Liver (tissue), 9 donors: Measurements from ENCODE around the gene CLMN. TPM values are rescaled to one million over a fixed set of nuclear protein-coding genes. Genes with fewer than 3 reads are reported as not detected.

Source experiments
- DNase-seq: peaks from one replicate; pipeline ENCODE4 v3.0.0-alpha.2; 2017; ENCODE audit warnings: low spot score
- H3K27ac ChIP-seq, 2 donors: one replicate each; pipeline ENCODE4 v1.7.0; 2013; ENCODE audit warnings: inconsistent platforms in 2 of 2, low read length in 2 of 2, control low read depth in 1 of 2, low read depth in 1 of 2, mild to moderate bottlenecking in 1 of 2
- H3K27me3 ChIP-seq, 4 donors: one replicate each; pipeline versions ENCODE4 v1.6.1 to v1.7.0; 2013; ENCODE audit warnings: low read length in 3 of 4, inconsistent platforms in 1 of 4, mild to moderate bottlenecking in 1 of 4, moderate library complexity in 1 of 4; ENCODE audit not compliant: control insufficient read depth in 4 of 4, insufficient read depth in 4 of 4
- H3K36me3 ChIP-seq, 4 donors: one replicate each; pipeline versions ENCODE4 v1.6.1 to v1.7.0; 2013; ENCODE audit warnings: low read length in 3 of 4, mild to moderate bottlenecking in 3 of 4, low read depth in 1 of 4, moderate library complexity in 1 of 4; ENCODE audit not compliant: control insufficient read depth in 4 of 4, insufficient read depth in 3 of 4
- H3K4me1 ChIP-seq, 4 donors: one replicate each; pipeline versions ENCODE4 v1.6.1 to v1.7.0; 2013; ENCODE audit warnings: low read length in 3 of 4, mild to moderate bottlenecking in 3 of 4, moderate library complexity in 1 of 4; ENCODE audit not compliant: control insufficient read depth in 4 of 4, insufficient read depth in 4 of 4
- H3K4me3 ChIP-seq, 3 donors: one replicate each; pipeline versions ENCODE4 v1.6.1 to v1.7.0; 2013; ENCODE audit warnings: low read length in 3 of 3, control low read depth in 1 of 3, low read depth in 1 of 3, mild to moderate bottlenecking in 1 of 3
- H3K9ac ChIP-seq, 2 donors: one replicate each; pipeline ENCODE4 v1.7.0; 2013; ENCODE audit warnings: low read length in 2 of 2, mild to moderate bottlenecking in 2 of 2, moderate library complexity in 2 of 2, control low read depth in 1 of 2, low read depth in 1 of 2
- H3K9me3 ChIP-seq, 4 donors: one replicate each; pipeline versions ENCODE4 v1.6.1 to v1.7.0; 2013; ENCODE audit warnings: low read length in 3 of 4; ENCODE audit not compliant: control insufficient read depth in 4 of 4
- CTCF ChIP-seq: fragments of 150-350 bp; IDR thresholded peaks from 2 replicates; pipeline ENCODE4 v1.5.1; 2017; ENCODE audit warnings: improper control_type of control experiment, low read depth, low read length; ENCODE audit not compliant: missing input control
- EGR1 ChIP-seq, 2 donors: IDR thresholded peaks; 2 replicates each; pipeline ENCODE4 v1.6.1; 2016 to 2018; ENCODE audit warnings: antibody characterized with exemption in 2 of 2, low read depth in 2 of 2
- FOXA1 ChIP-seq: IDR thresholded peaks from 2 replicates; pipeline ENCODE4 v1.6.1; 2016; ENCODE audit warnings: antibody characterized with exemption
- FOXA2 ChIP-seq: IDR thresholded peaks from 2 replicates; pipeline ENCODE4 v1.6.1; 2016; ENCODE audit warnings: antibody characterized with exemption
- HNF4A ChIP-seq, 2 donors: conservative IDR thresholded peaks; 2 replicates each; pipeline ENCODE4 v1.6.1; 2016; ENCODE audit warnings: antibody characterized with exemption in 2 of 2, mild to moderate bottlenecking in 2 of 2
- HNF4G ChIP-seq: IDR thresholded peaks from 2 replicates; pipeline ENCODE4 v1.6.1; 2016; ENCODE audit warnings: antibody characterized with exemption
- JUND ChIP-seq, 2 donors: IDR thresholded peaks; 2 replicates each; pipeline ENCODE4 v1.6.1; 2016; ENCODE audit warnings: antibody characterized with exemption in 2 of 2
- MAX ChIP-seq: IDR thresholded peaks from 2 replicates; pipeline ENCODE4 v1.6.1; 2016; ENCODE audit warnings: antibody characterized with exemption
- NR2F2 ChIP-seq: IDR thresholded peaks from 2 replicates; pipeline ENCODE4 v1.6.1; 2016; ENCODE audit warnings: antibody characterized with exemption
- REST ChIP-seq: IDR thresholded peaks from 2 replicates; pipeline ENCODE4 v1.6.1; 2016; ENCODE audit warnings: antibody characterized with exemption, mild to moderate bottlenecking
- RXRA ChIP-seq, 2 donors: IDR thresholded peaks; 2 replicates each; pipeline ENCODE4 v1.6.1; 2017 to 2018; ENCODE audit warnings: antibody characterized with exemption in 2 of 2, mild to moderate bottlenecking in 1 of 2
- TAF1 ChIP-seq: conservative IDR thresholded peaks from 2 replicates; pipeline ENCODE4 v1.6.1; 2016; ENCODE audit warnings: antibody characterized with exemption, mild to moderate bottlenecking
- YY1 ChIP-seq: IDR thresholded peaks from 2 replicates; pipeline ENCODE4 v1.6.1; 2016; ENCODE audit warnings: antibody characterized with exemption, mild to moderate bottlenecking
- ZBTB33 ChIP-seq: IDR thresholded peaks from 2 replicates; pipeline ENCODE4 v1.6.1; 2016; ENCODE audit warnings: antibody characterized with exemption
- WGBS: extraction: QIAGEN DNeasy Blood & Tissue Kit; methylation state at CpG from one replicate; pipeline ENCODE4 v1.1.7; 2013; 5-methylcytosine and 5-hydroxymethylcytosine counted together
- polyA plus RNA-seq, 2 donors: library from polyadenylated mRNA; stranded (reverse) in 1 of 2; unstranded in 1 of 2; fragments of 200-250 nt in 1 of 2; fragments of >200 nt in 1 of 2; fragmentation: Nextera tagmentation in 1 of 2; extraction: Ambion mirVana in 1 of 2; gene quantifications; one replicate each; pipeline versions ENCODE4 v1.2.1 to v1.2.3, GENCODE V29; 2013 to 2015
- total RNA-seq, 2 donors: library from RNA; depleted of rRNA; stranded (reverse); fragments of >200 nt; gene quantifications; one replicate each; pipeline ENCODE4 v1.2.3, GENCODE V29; 2014
- donor health status: healthy.
- donor health status: healthy.
- donor health status: healthy.
- donor health status: healthy.
- donor health status: healthy.

Gene CLMN
- total and polyA plus RNA-seq, 4 donors, result 6.0 to 41.1 (median 24.1) TPM

- Histone ChIP-seq H3K9me3 (no peaks in the 10 kb centered on the region), H3K4me1 (peaks cover 9 to 33% (median 24%) of the 10 kb centered on the region in 4 donors), H3K27me3 (no peaks in the 10 kb centered on the region), H3K27ac (peak overlapping the region; percentile 39 to 60), H3K4me3 (peak overlapping the region in 1 of 3 donors; percentile 74), H3K36me3 (no peaks in the 10 kb centered on the region), H3K9ac (peak overlapping the region in 1 of 2 donors; percentile 16)
- 30% methylated on average over 32 of the region's 32 CpGs for WGBS
- TF ChIP-seq FOXA1 (no peak), TAF1 (no peak), ZBTB33 (no peak), CTCF (no peak), NR2F2 (no peak), REST (no peak), FOXA2 (no peak), JUND (IDR thresholded peaks at IDR 0.05) (no peak), MAX (no peak), HNF4G (no peak), EGR1 (IDR thresholded peaks at IDR 0.05; ENCODE audit: low read depth in 2 of 2) (no peak), HNF4A (conservative IDR thresholded peaks at IDR 0.05) (no peak), YY1 (no peak), RXRA (IDR thresholded peaks at IDR 0.05) (no peak)
- DNase-seq, result no peak
Observed at GRCh38 chr14:95320078-95320895, 579 bp upstream of the CLMN start.
